Sigmoid colon (tissue), 3 donors: Measurements from ENCODE around the gene TAX1BP3.

Experiments used
- POLR2A ChIP-seq, 2 donors: fragments of 450-650 bp; IDR thresholded peaks; one replicate each; pipeline ENCODE4 v1.6.1; 2016; ENCODE audit warnings: antibody characterized with exemption in 2 of 2, mild to moderate bottlenecking in 2 of 2, moderate library complexity in 2 of 2
- TF ChIP-seq, protein P1 (sequence below), 4 experiments: fragments of 450-650 bp in 3 of 4; fragments of 200-600 bp in 1 of 4; IDR thresholded peaks; one replicate each; pipeline ENCODE4 v1.5.1; 2016 to 2019; ENCODE audit warnings: antibody characterized with exemption in 4 of 4, mild to moderate bottlenecking in 3 of 4, moderate library complexity in 2 of 4

DNA sequence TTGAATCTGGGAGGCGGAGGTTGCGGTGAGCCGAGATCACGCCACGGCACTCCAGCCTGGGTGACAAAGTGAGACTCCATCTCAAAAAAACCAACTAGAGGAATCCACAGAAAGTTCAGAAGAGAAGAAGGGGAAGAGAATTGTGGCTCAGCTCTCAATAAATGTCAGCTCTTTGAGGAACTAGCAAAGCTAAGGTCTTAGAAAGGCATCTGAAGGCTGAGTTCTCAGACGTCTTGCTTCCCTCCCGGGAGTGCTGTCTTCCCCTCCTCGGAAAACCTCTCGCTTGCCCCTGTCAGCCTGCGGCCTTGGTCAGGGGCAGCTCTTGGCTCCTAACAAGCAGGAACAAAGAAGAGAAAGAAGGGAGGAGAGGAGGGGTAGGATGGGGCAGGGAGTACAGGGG is 37.6 kb downstream of the TAX1BP3 start:
- TF ChIP-seq, protein P1, sequence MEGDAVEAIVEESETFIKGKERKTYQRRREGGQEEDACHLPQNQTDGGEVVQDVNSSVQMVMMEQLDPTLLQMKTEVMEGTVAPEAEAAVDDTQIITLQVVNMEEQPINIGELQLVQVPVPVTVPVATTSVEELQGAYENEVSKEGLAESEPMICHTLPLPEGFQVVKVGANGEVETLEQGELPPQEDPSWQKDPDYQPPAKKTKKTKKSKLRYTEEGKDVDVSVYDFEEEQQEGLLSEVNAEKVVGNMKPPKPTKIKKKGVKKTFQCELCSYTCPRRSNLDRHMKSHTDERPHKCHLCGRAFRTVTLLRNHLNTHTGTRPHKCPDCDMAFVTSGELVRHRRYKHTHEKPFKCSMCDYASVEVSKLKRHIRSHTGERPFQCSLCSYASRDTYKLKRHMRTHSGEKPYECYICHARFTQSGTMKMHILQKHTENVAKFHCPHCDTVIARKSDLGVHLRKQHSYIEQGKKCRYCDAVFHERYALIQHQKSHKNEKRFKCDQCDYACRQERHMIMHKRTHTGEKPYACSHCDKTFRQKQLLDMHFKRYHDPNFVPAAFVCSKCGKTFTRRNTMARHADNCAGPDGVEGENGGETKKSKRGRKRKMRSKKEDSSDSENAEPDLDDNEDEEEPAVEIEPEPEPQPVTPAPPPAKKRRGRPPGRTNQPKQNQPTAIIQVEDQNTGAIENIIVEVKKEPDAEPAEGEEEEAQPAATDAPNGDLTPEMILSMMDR (IDR thresholded peaks at IDR 0.05) = no peak
- no peak for TF ChIP-seq POLR2A (IDR thresholded peaks at IDR 0.05)
